Stomach (tissue), 9 donors: Measurements from ENCODE around the gene CACFD1. TPM values are rescaled to one million over a fixed set of nuclear protein-coding genes. Genes with fewer than 3 reads are reported as not detected.

Experiments
- DNase-seq, 2 donors: peaks; one replicate each; pipeline versions ENCODE4 v3.0.0 to v3.0.0-alpha.2; 2013 to 2019
- H3K27ac ChIP-seq, 5 donors: fragments of 200-600 bp in 4 of 5; sonication (generic) in 4 of 5; one replicate each; pipeline ENCODE4 v1.5.1; 2013 to 2019; ENCODE audit warnings: mild to moderate bottlenecking in 1 of 5, moderate library complexity in 1 of 5
- H3K27me3 ChIP-seq, 3 donors: fragments of 200-600 bp; sonication (generic); one replicate each; pipeline ENCODE4 v1.5.1; 2017 to 2019; ENCODE audit warnings: mixed run types in 1 of 3
- H3K36me3 ChIP-seq, 4 donors: fragments of 200-600 bp; sonication (generic); 1 replicate in 3 of 4; 2 replicates in 1 of 4; pipeline ENCODE4 v1.5.1; 2016 to 2019
- H3K4me1 ChIP-seq, 4 donors: fragments of 200-600 bp; sonication (generic); one replicate each; pipeline ENCODE4 v1.5.1; 2016 to 2019
- H3K4me3 ChIP-seq, 4 donors: fragments of 200-600 bp; sonication (generic) in 3 of 4; one replicate each; pipeline ENCODE4 v1.5.1; 2016 to 2019; ENCODE audit warnings: mild to moderate bottlenecking in 1 of 4
- H3K9me3 ChIP-seq, 4 donors: fragments of 200-600 bp; sonication (generic); one replicate each; pipeline ENCODE4 v1.5.1; 2016 to 2019
- EP300 ChIP-seq: sonication (generic); formaldehyde crosslinking; IDR thresholded peaks from one replicate; pipeline ENCODE4 v1.6.1; 2017; ENCODE audit warnings: antibody characterized with exemption
- POLR2A ChIP-seq, 4 donors: fragments of 450-650 bp; IDR thresholded peaks; one replicate each; pipeline ENCODE4 v1.6.1; 2016; ENCODE audit warnings: antibody characterized with exemption in 4 of 4, control low read depth in 2 of 4, mild to moderate bottlenecking in 1 of 4, moderate library complexity in 1 of 4
- POLR2AphosphoS5 ChIP-seq, 3 donors: sonication (generic); formaldehyde crosslinking; IDR thresholded peaks; one replicate each; pipeline ENCODE4 v1.6.1; 2016; ENCODE audit warnings: antibody characterized with exemption in 3 of 3
- WGBS, 5 donors: extraction: QIAGEN DNeasy Blood & Tissue Kit in 3 of 5; methylation state at CpG; one replicate each; pipeline versions ENCODE4 v1.1.5 to v1.1.7; 2013 to 2018; 5-methylcytosine and 5-hydroxymethylcytosine counted together
- intact Hi-C: fragments of 100-400 bp; cut with DNase I; formaldehyde crosslinking; loops from one replicate; pipeline ENCODE4 v1.15.1; 2023; ENCODE audit warnings: low total_unique reads
- polyA plus RNA-seq, 3 donors: library from polyadenylated mRNA; stranded (reverse); fragments of 200-250 nt; gene quantifications; one replicate each; pipeline ENCODE4 v1.2.3, GENCODE V29; 2013
- total RNA-seq, 5 donors: library from RNA; depleted of rRNA; stranded (reverse); fragments of >200 nt; gene quantifications; one replicate each; pipeline versions ENCODE4 v1.1.0 to v1.2.3, GENCODE V29; 2014 to 2016
- TF ChIP-seq, protein P1 (sequence below), 7 experiments: fragments of 450-650 bp in 4 of 7; fragments of 200-600 bp in 3 of 7; sonication (generic) in 3 of 7; IDR thresholded peaks; one replicate each; pipeline ENCODE4 v1.5.1; 2016 to 2019; ENCODE audit warnings: antibody characterized with exemption in 7 of 7, control low read depth in 2 of 7, mild to moderate bottlenecking in 1 of 7
- donor health status: healthy with polysubstance abuse.
- donor health status: Bipolar disorder and iron deficiency.
- donor health status: healthy.

The CACFD1 gene
- total and polyA plus RNA-seq, 8 donors: 11.7 to 74.2 (median 22.5) TPM

DNA sequence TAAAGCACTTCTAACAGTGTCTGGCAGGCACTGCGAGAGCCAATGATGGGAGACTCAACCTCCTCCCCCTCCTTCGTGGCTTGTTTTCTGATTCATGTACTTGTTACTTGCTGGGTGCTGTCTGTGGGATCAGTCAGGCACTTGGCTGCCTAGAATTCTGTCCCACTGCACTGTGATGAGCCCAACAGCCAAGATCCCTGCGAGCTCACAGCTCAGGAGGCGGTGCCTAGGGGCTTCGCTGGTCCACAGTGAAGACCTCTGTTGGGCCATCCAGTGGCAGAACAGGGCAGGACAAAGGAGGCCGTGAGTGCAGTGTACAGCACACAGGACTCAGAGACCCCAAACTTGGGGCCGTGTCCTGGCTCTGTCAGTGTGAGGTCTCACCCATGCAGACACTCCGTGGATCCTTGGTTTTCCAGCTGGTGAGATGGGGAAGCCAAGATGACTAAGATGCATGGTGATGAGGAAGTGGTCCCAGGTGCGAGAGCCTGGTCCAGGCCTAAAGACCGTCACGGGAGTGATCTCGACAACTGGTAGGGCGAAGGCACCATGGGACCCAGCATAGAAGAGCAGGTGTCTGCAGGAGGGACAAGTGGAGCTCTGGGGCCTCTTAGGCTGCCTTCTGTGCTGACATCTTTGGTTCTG lies 45.5 kb downstream of the CACFD1 start:
- Histone ChIP-seq H3K27ac (peak overlapping the region in 2 of 5 donors; percentile 28 to 38), H3K36me3 (no peaks in the 10 kb centered on the region), H3K4me3 (no peak overlapping the region), H3K4me1 (peaks cover 22 to 29% (median 28%) of the 10 kb centered on the region in 4 donors), H3K27me3 (peaks cover 0 to 25% (median 0%) of the 10 kb centered on the region in 3 donors), H3K9me3 (peaks cover 6 to 16% (median 15%) of the 10 kb centered on the region in 4 donors)
- no peak for DNase-seq
- 84 to 93% (median 89%) methylated on average over 13 of the region's 13 CpGs for WGBS, 5 donors
- intact Hi-C loops: no loop called here
- TF ChIP-seq, protein P1, sequence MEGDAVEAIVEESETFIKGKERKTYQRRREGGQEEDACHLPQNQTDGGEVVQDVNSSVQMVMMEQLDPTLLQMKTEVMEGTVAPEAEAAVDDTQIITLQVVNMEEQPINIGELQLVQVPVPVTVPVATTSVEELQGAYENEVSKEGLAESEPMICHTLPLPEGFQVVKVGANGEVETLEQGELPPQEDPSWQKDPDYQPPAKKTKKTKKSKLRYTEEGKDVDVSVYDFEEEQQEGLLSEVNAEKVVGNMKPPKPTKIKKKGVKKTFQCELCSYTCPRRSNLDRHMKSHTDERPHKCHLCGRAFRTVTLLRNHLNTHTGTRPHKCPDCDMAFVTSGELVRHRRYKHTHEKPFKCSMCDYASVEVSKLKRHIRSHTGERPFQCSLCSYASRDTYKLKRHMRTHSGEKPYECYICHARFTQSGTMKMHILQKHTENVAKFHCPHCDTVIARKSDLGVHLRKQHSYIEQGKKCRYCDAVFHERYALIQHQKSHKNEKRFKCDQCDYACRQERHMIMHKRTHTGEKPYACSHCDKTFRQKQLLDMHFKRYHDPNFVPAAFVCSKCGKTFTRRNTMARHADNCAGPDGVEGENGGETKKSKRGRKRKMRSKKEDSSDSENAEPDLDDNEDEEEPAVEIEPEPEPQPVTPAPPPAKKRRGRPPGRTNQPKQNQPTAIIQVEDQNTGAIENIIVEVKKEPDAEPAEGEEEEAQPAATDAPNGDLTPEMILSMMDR (IDR thresholded peaks at IDR 0.05): no peak
- TF ChIP-seq EP300 (no peak), POLR2AphosphoS5 (IDR thresholded peaks at IDR 0.05) (no peak), POLR2A (IDR thresholded peaks at IDR 0.05) (no peak)

DNA sequence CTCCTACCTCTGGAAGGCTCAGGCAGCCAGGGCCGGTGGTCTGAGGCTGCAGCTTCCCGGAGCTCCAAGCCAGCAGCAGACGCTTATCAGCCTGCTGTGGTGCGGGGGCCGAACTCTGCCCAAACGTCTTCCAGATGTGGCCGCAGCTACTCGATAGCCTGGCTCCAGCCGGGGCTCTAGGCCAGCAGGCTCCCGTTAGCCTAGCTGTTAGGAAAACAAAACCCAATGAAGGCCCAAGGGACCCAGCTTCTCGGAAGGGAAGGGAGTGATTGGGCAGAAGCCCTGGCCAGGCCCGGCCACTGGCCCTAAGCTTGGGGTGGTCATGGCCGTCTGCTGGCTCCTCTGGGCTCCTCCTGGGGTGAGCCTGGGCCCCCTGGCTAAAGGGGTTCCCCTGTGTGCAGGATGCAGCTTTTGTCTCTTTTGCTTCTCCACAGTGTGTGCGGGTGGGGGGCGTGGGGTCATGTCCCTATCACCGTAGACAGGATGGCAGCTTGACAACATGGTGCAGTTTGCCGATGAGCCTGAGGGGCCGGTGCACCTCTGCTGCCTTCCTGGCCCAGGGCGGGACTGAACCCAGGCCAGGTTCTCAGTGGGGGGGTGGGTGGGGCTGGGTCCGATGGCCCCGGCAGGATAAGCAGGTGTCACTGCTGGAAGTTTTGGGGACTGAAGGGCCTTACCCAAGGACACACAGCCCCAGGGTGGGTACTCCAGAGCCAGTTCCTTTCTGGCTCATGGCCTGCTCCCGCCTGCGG lies 46.3 kb downstream of the CACFD1 start:
- H3K9me3 ChIP-seq: peaks cover 6 to 16% (median 14%) of the 10 kb centered on the region in 4 donors
- 70 to 81% (median 76%) methylated on average over 5 to 23 of the region's 23 CpGs for WGBS, 5 donors
- H3K36me3 ChIP-seq: no peaks in the 10 kb centered on the region
- peaks cover 22 to 29% (median 28%) of the 10 kb centered on the region in 4 donors for H3K4me1 ChIP-seq
- DNase-seq: peak in 1 of 2 donors; percentile 73
- H3K4me3 ChIP-seq: no peak overlapping the region
- no peak for TF ChIP-seq POLR2AphosphoS5 (IDR thresholded peaks at IDR 0.05)
- TF ChIP-seq, protein P1 (IDR thresholded peaks at IDR 0.05): no peak
- intact Hi-C loops: no loop called here
- peaks cover 0 to 25% (median 0%) of the 10 kb centered on the region in 3 donors for H3K27me3 ChIP-seq
- H3K27ac ChIP-seq: peak overlapping the region in 4 of 5 donors; percentile 14 to 38 (median 24)

DNA sequence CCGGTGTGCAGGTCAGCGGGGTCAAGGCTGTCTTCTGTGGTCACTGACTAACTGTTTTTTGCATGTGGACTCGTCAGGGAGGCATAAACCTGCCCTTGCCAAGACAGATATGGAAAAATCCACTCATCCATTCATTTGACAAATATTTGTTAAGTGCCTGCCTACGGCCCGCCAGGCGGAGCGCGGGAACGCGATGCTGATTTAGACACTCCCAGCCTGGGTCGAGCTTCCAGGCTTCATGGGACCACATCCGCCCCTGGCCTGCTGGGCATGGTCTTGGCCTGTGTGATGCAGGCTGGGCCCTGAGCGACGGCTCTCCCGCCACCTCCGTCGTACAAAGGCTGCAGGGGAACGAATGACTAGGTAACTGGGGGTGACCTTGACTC lies 46.9 kb downstream of the CACFD1 start:
- Histone ChIP-seq H3K4me1 (peaks cover 22 to 29% (median 28%) of the 10 kb centered on the region in 4 donors), H3K27ac (peak overlapping the region in 2 of 5 donors; percentile 20 to 28), H3K9me3 (peaks cover under 1 to 13% (median 9%) of the 10 kb centered on the region in 4 donors), H3K36me3 (no peaks in the 10 kb centered on the region), H3K4me3 (no peak overlapping the region), H3K27me3 (peaks cover 0 to 25% (median 0%) of the 10 kb centered on the region in 3 donors)
- TF ChIP-seq POLR2AphosphoS5 (IDR thresholded peaks at IDR 0.05): peak in 1 of 3 donors; percentile 39
- no peak for TF ChIP-seq POLR2A (IDR thresholded peaks at IDR 0.05)
- WGBS, 5 donors: 23 to 50% (median 38%) methylated on average over 16 to 18 of the region's 18 CpGs
- peak; percentile 62 to 65 for DNase-seq
- intact Hi-C loops: no loop called here

GRCh38 chr9:133507246-133507965 lies 47.6 kb downstream of the CACFD1 start:
- Histone ChIP-seq H3K4me3 (no peak overlapping the region), H3K27ac (peak overlapping the region in 1 of 5 donors; percentile 28), H3K9me3 (peaks cover 0 to 5% (median 2%) of the 10 kb centered on the region in 4 donors), H3K36me3 (no peaks in the 10 kb centered on the region), H3K4me1 (peaks cover 22 to 29% (median 28%) of the 10 kb centered on the region in 4 donors), H3K27me3 (peaks cover 0 to 25% (median 0%) of the 10 kb centered on the region in 3 donors)
- WGBS, 5 donors: 92 to 94% (median 94%) methylated on average over 18 to 24 of the region's 24 CpGs
- TF ChIP-seq EP300: no peak
- no peak for TF ChIP-seq POLR2AphosphoS5 (IDR thresholded peaks at IDR 0.05)
- TF ChIP-seq POLR2A (IDR thresholded peaks at IDR 0.05): no peak
- TF ChIP-seq, protein P1 (IDR thresholded peaks at IDR 0.05): no peak
- DNase-seq: no peak
- intact Hi-C loops: no loop called here
